NK-92 (cell line): ENCODE measurements around the gene ANKRD9.

Experiments used
- DNase-seq: peaks from one replicate; lab custom pipeline; 2025; ENCODE audit not compliant: unreplicated experiment; lab: John Stamatoyannopoulos, UW

ANKRD9 gene

GRCh38 chr14:102479777-102480176 lies 29.8 kb downstream of the ANKRD9 start:
- no peak for DNase-seq

- no peak for DNase-seq
These were observed 30.5 kb downstream of the ANKRD9 start for GRCh38 chr14:102479107-102479506.

GRCh38 chr14:102474934-102475333 lies 34.6 kb downstream of the ANKRD9 start:
- no peak for DNase-seq

GRCh38 chr14:102473559-102473958 lies 36.0 kb downstream of the ANKRD9 start:
- no peak for DNase-seq

GRCh38 chr14:102472791-102473150 lies 36.8 kb downstream of the ANKRD9 start:
- DNase-seq, result no peak

- DNase-seq, result no peak
These were observed 37.4 kb downstream of the ANKRD9 start for GRCh38 chr14:102471921-102472790.

- no peak for DNase-seq
These were observed 40.3 kb downstream of the ANKRD9 start for GRCh38 chr14:102469261-102469660.

GRCh38 chr14:102464846-102465341 lies 44.7 kb downstream of the ANKRD9 start:
- DNase-seq, result no peak

- no peak for DNase-seq
These were observed 45.6 kb downstream of the ANKRD9 start for GRCh38 chr14:102464006-102464405.

- no peak for DNase-seq
These were observed 47.2 kb downstream of the ANKRD9 start for GRCh38 chr14:102462391-102462790.

- no peak for DNase-seq
These were observed 47.9 kb downstream of the ANKRD9 start for GRCh38 chr14:102461490-102462338.

- DNase-seq, result no peak
These were observed 52.1 kb downstream of the ANKRD9 start for GRCh38 chr14:102457509-102457908.

GRCh38 chr14:102454711-102455110 lies 54.9 kb downstream of the ANKRD9 start:
- DNase-seq, result no peak

GRCh38 chr14:102452302-102452701 lies 57.3 kb downstream of the ANKRD9 start:
- DNase-seq, result no peak
